ENCODE data around the gene SAFB. TPM values are rescaled to one million over a fixed set of nuclear protein-coding genes. Genes with fewer than 3 reads are reported as not detected.

SAFB gene
- polyA plus RNA-seq, 1 of the 3 experiments (the other 2 are of a cell fraction): 90.0 TPM

GRCh38 chr19:5595745-5596144, 27.1 kb upstream of the SAFB start:
- Histone ChIP-seq H3K27ac (ENCODE audit: low read depth in 2 of 2, low read length in 1 of 2) (no peak overlapping the region), H3K9me2 (no peaks in the 10 kb centered on the region), H3K79me2 (ENCODE audit: insufficient read depth) (no peaks in the 10 kb centered on the region), H4K20me1 (ENCODE audit: insufficient read depth) (no peaks in the 10 kb centered on the region), H3K4me1 (ENCODE audit: control insufficient read depth in 1 of 2, insufficient read depth in 2 of 2, low read depth in 1 of 2, low read length in 1 of 2) (peaks cover 0 to 9% of the 10 kb centered on the region in 2 experiments; a peak in 1 of 4 replicates), H2AFZ (ENCODE audit: low read depth) (no peak overlapping the region), H3K27me3 (ENCODE audit: insufficient read depth) (no peaks in the 10 kb centered on the region), H3F3A (replicated peaks; ENCODE audit: insufficient read depth) (no peaks in the 10 kb centered on the region), H3K36me3 (replicated peaks in 1 of 2; ENCODE audit: control insufficient read depth in 1 of 2, insufficient read depth in 2 of 2, low read length in 1 of 2) (peaks cover 36 to 85% of the 10 kb centered on the region in 2 experiments), H3K4me3 (ENCODE audit: low read depth in 2 of 2, low read length in 1 of 2) (no peak overlapping the region), H3K9ac (no peak overlapping the region), H3K9me3 (no peaks in the 10 kb centered on the region), H3K4me2 (no peak overlapping the region)
- WGBS (ENCODE audit: low lambda C conversion rate): 92% methylated on average over 8 of the region's 9 CpGs
- ChIA-PET POLR2A (interaction anchor here (0.5 kb wide), 1 partner anchor 19 kb away, joined by 3 read pairs; no protein-coding TSS in a partner anchor), CTCF (interaction anchor here (0.9 to 2.4 kb wide), 4 partner anchors 12 to 48 kb away, joined by 3 to 7 read pairs (median 5); no protein-coding TSS in a partner anchor)
- TF ChIP-seq, protein P1, sequence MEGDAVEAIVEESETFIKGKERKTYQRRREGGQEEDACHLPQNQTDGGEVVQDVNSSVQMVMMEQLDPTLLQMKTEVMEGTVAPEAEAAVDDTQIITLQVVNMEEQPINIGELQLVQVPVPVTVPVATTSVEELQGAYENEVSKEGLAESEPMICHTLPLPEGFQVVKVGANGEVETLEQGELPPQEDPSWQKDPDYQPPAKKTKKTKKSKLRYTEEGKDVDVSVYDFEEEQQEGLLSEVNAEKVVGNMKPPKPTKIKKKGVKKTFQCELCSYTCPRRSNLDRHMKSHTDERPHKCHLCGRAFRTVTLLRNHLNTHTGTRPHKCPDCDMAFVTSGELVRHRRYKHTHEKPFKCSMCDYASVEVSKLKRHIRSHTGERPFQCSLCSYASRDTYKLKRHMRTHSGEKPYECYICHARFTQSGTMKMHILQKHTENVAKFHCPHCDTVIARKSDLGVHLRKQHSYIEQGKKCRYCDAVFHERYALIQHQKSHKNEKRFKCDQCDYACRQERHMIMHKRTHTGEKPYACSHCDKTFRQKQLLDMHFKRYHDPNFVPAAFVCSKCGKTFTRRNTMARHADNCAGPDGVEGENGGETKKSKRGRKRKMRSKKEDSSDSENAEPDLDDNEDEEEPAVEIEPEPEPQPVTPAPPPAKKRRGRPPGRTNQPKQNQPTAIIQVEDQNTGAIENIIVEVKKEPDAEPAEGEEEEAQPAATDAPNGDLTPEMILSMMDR (IDR thresholded peaks at IDR 0.05): no peak
- no peak for DNase-seq

DNA sequence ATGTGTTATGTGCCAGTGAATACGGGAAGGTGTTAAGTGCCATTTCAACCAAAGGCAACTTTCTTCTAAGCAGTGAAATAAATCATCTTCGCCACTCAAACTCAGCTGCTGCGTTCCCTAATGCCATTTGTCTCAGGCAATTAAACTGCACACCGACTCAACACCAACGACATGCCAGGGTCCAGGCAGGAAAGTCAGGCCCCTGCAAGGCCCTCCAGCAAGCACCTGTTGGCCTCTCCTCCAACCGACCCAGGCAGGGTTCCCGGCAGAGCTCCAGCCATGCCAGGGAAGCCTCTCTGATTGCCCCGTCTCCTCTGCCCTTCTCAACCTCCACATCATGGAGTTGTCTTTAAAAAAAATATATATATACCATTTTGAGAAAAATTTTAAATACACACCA, 22.1 kb upstream of the SAFB start:
- no peak overlapping the region for H3K9ac ChIP-seq
- no peak overlapping the region for H3K4me3 ChIP-seq (ENCODE audit: low read depth in 2 of 2, low read length in 1 of 2)
- H3K27ac ChIP-seq (ENCODE audit: low read depth in 2 of 2, low read length in 1 of 2): no peak overlapping the region
- TF ChIP-seq FOSL2 (IDR thresholded peaks at IDR 0.05; ENCODE audit: borderline replicate concordance, low read depth): no peak
- no peak for TF ChIP-seq RAD21 (IDR thresholded peaks at IDR 0.05; ENCODE audit: low read length)
- TF ChIP-seq RCOR1 (IDR thresholded peaks at IDR 0.05; ENCODE audit: low read length): no peak
- TF ChIP-seq, protein P2, sequence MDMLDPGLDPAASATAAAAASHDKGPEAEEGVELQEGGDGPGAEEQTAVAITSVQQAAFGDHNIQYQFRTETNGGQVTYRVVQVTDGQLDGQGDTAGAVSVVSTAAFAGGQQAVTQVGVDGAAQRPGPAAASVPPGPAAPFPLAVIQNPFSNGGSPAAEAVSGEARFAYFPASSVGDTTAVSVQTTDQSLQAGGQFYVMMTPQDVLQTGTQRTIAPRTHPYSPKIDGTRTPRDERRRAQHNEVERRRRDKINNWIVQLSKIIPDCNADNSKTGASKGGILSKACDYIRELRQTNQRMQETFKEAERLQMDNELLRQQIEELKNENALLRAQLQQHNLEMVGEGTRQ (IDR thresholded peaks at IDR 0.05; ENCODE audit: borderline replicate concordance, low read depth, low read length): no peak
- no peak for TF ChIP-seq SMC3 (IDR thresholded peaks at IDR 0.05; ENCODE audit: low read depth, low read length)
- no peak for TF ChIP-seq TAF1 (IDR thresholded peaks at IDR 0.05; ENCODE audit: borderline replicate concordance, low read depth, low read length)
- TF ChIP-seq, protein P3, sequence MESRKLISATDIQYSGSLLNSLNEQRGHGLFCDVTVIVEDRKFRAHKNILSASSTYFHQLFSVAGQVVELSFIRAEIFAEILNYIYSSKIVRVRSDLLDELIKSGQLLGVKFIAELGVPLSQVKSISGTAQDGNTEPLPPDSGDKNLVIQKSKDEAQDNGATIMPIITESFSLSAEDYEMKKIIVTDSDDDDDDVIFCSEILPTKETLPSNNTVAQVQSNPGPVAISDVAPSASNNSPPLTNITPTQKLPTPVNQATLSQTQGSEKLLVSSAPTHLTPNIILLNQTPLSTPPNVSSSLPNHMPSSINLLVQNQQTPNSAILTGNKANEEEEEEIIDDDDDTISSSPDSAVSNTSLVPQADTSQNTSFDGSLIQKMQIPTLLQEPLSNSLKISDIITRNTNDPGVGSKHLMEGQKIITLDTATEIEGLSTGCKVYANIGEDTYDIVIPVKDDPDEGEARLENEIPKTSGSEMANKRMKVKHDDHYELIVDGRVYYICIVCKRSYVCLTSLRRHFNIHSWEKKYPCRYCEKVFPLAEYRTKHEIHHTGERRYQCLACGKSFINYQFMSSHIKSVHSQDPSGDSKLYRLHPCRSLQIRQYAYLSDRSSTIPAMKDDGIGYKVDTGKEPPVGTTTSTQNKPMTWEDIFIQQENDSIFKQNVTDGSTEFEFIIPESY (IDR thresholded peaks at IDR 0.05; ENCODE audit: borderline replicate concordance, low read depth): no peak
- TF ChIP-seq, protein P4, sequence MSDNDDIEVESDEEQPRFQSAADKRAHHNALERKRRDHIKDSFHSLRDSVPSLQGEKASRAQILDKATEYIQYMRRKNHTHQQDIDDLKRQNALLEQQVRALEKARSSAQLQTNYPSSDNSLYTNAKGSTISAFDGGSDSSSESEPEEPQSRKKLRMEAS (IDR thresholded peaks at IDR 0.05; ENCODE audit: low read depth): no peak
- TF ChIP-seq GABPA (IDR thresholded peaks at IDR 0.05; ENCODE audit: low read depth): no peak
- no peak for TF ChIP-seq FOXJ3 (CRISPR knock-in tag; IDR thresholded peaks at IDR 0.05)
- TF ChIP-seq MEF2A (IDR thresholded peaks at IDR 0.05; ENCODE audit: borderline replicate concordance, low read depth): no peak
- ChIA-PET POLR2A (no interaction called here), CTCF (no interaction called here)
- H3F3A ChIP-seq (replicated peaks; ENCODE audit: insufficient read depth): no peaks in the 10 kb centered on the region
- H3K9me3 ChIP-seq: no peaks in the 10 kb centered on the region
- H2AFZ ChIP-seq (ENCODE audit: low read depth): no peak overlapping the region
- peaks cover 12% of the 10 kb centered on the region; the same call in 1 of the 2 replicates for H3K79me2 ChIP-seq (ENCODE audit: insufficient read depth)
- peaks cover 47 to 68% of the 10 kb centered on the region in 2 experiments for H3K36me3 ChIP-seq (replicated peaks in 1 of 2; ENCODE audit: control insufficient read depth in 1 of 2, insufficient read depth in 2 of 2, low read length in 1 of 2)
- H3K4me1 ChIP-seq (ENCODE audit: control insufficient read depth in 1 of 2, insufficient read depth in 2 of 2, low read depth in 1 of 2, low read length in 1 of 2): no peaks in the 10 kb centered on the region
- H3K4me2 ChIP-seq: no peak overlapping the region
- H3K9me2 ChIP-seq: no peaks in the 10 kb centered on the region
- WGBS (ENCODE audit: low lambda C conversion rate): 89% methylated on average over 8 of the region's 8 CpGs
- H3K27me3 ChIP-seq (ENCODE audit: insufficient read depth): no peaks in the 10 kb centered on the region
- 0 out of 2 replicates have a peak, but pooled peaks cover 3% of the 10 kb centered on the region for H4K20me1 ChIP-seq (ENCODE audit: insufficient read depth)
- no peak for DNase-seq
